GM12878 (cell line): ENCODE measurements around the gene POM121L12. TPM values are rescaled to one million over a fixed set of nuclear protein-coding genes. Genes with fewer than 3 reads are reported as not detected.

Experiments used
- ATAC-seq: fragments of 200-7000 bp; cut with Tn5 transposase; 3 replicates; pipeline ENCODE4 v1.9.1; 2020; ENCODE audit warnings: mild to moderate bottlenecking, moderate library complexity
- BruUV-seq: library from RNA; stranded (reverse); fragments of 400-500 nt; replicated peaks from 2 replicates; lab custom pipeline; 2021; lab: Mats Ljungman, UMichigan
- CTCF ChIA-PET: fragments of 300-600 bp; sonication (Branson Sonifier 250); formaldehyde crosslinking; extraction: SDS; loops from one replicate; lab custom pipeline; 2021; ENCODE audit warnings: inconsistent platforms; lab: Yijun Ruan, JAX
- POLR2A ChIA-PET: fragments of 350-600 bp; formaldehyde crosslinking; extraction: SDS; loops from one replicate; lab custom pipeline; 2021; ENCODE audit warnings: inconsistent platforms; lab: Charles Lee
- RAD21 ChIA-PET: fragments of 300-600 bp; sonication (Branson Sonifier 250); formaldehyde crosslinking; loops from one replicate; lab custom pipeline; 2023; ENCODE audit warnings: antibody characterized with exemption; ENCODE audit not compliant: unreplicated experiment; lab: Charles Lee
- SMC1A ChIA-PET: fragments of 300-600 bp; sonication (Branson Sonifier 250); formaldehyde crosslinking; loops from one replicate; lab custom pipeline; 2023; ENCODE audit not compliant: unreplicated experiment, uncharacterized antibody; lab: Charles Lee
- DNase-seq: peaks from one replicate; pipeline ENCODE4 v3.0.0-alpha.2; 2011; ENCODE audit warnings: low read depth, low spot score
- FAIRE-seq: peaks from 3 replicates; lab custom pipeline; 2011; peaks lifted over from hg19 to GRCh38; lab: Jason Lieb, UNC
- H2AFZ ChIP-seq: 2 replicates; pipeline ENCODE4 v1.6.0; 2011; ENCODE audit warnings: low read depth, low read length, control low read depth; ENCODE audit not compliant: control insufficient read depth
- H3K27ac ChIP-seq: 2 replicates; pipeline ENCODE4 v1.5.1; 2011; ENCODE audit warnings: control low read depth; ENCODE audit not compliant: control insufficient read depth, insufficient read depth
- H3K27me3 ChIP-seq, 2 experiments: replicated peaks in 1 of 2; 2 replicates each; pipeline versions ENCODE4 v1.6.0 to v1.6.1; 2011; ENCODE audit warnings: low read length in 1 of 2; ENCODE audit not compliant: control insufficient read depth in 2 of 2, insufficient read depth in 2 of 2
- H3K36me3 ChIP-seq, 2 experiments: 2 replicates each; pipeline ENCODE4 v1.5.1; 2011; ENCODE audit warnings: low read length in 1 of 2; ENCODE audit not compliant: control insufficient read depth in 2 of 2, insufficient read depth in 2 of 2
- H3K4me1 ChIP-seq: 2 replicates; pipeline ENCODE4 v1.6.1; 2011; ENCODE audit warnings: mild to moderate bottlenecking, low read length, moderate library complexity, mixed read lengths; ENCODE audit not compliant: control insufficient read depth, insufficient read depth
- H3K4me2 ChIP-seq: 2 replicates; pipeline ENCODE4 v1.6.0; 2011; ENCODE audit warnings: control low read depth; ENCODE audit not compliant: control insufficient read depth, insufficient read depth
- H3K4me3 ChIP-seq: fragments of 200-600 bp; sonication (generic); 2 replicates; pipeline ENCODE4 v1.5.1; 2016
- H3K79me2 ChIP-seq: 2 replicates; pipeline ENCODE4 v1.6.0; 2011; ENCODE audit warnings: low read length; ENCODE audit not compliant: control insufficient read depth, insufficient read depth
- H3K9ac ChIP-seq: 2 replicates; pipeline ENCODE4 v1.8.0; 2011; ENCODE audit warnings: low read length, control low read depth, mixed read lengths; ENCODE audit not compliant: control insufficient read depth, insufficient read depth
- H3K9me3 ChIP-seq: replicated peaks from 3 replicates; pipeline ENCODE4 v1.5.1; 2011; ENCODE audit warnings: mild to moderate bottlenecking, low read length; ENCODE audit not compliant: control insufficient read depth, insufficient read depth
- H4K20me1 ChIP-seq: 2 replicates; pipeline ENCODE4 v1.6.0; 2011; ENCODE audit not compliant: control insufficient read depth, insufficient read depth
- BCLAF1 ChIP-seq: fragments of 450-650 bp; IDR thresholded peaks from 2 replicates; pipeline ENCODE4 v1.6.1; 2017; ENCODE audit warnings: antibody characterized with exemption, mild to moderate bottlenecking, moderate library complexity
- BHLHE40 ChIP-seq, 2 experiments: fragments of 450-650 bp in 1 of 2; IDR thresholded peaks; 2 replicates each; pipeline ENCODE4 v1.6.1; 2011 to 2017; ENCODE audit warnings: low read depth in 2 of 2, borderline replicate concordance in 1 of 2, improper control_type of control experiment in 1 of 2, low read length in 1 of 2, mild to moderate bottlenecking in 1 of 2
- FOXM1 ChIP-seq: IDR thresholded peaks from 2 replicates; pipeline ENCODE4 v1.6.1; 2012; ENCODE audit warnings: low read depth, mild to moderate bottlenecking, inconsistent platforms, low read length, moderate library complexity
- MXI1 ChIP-seq: fragments of 150-350 bp; IDR thresholded peaks from 2 replicates; pipeline ENCODE4 v1.6.1; 2011; ENCODE audit warnings: low read depth, mild to moderate bottlenecking, inconsistent platforms, low read length, improper control_type of control experiment
- NR2C1 ChIP-seq: fragments of 450-650 bp; IDR thresholded peaks from 2 replicates; pipeline ENCODE4 v1.6.1; 2017; ENCODE audit warnings: antibody characterized with exemption, mild to moderate bottlenecking, moderate library complexity
- NRF1 ChIP-seq: conservative IDR thresholded peaks from 2 replicates; pipeline ENCODE4 v1.6.1; 2011; ENCODE audit warnings: mild to moderate bottlenecking, low read depth, low read length, improper control_type of control experiment
- WGBS: methylation state at CpG from one replicate; pipeline ENCODE4 v1.1.6; 2016; ENCODE audit warnings: low lambda C conversion rate; ENCODE audit not compliant: insufficient replicate concordance, insufficient coverage; ENCODE audit errors: missing lambda C conversion rate; 5-methylcytosine and 5-hydroxymethylcytosine counted together
- in situ Hi-C: fragments of 300-500 bp; cut with MboI; formaldehyde crosslinking; loops from 9 replicates; pipeline ENCODE4 v1.14.3; 2018; ENCODE audit warnings: mixed read lengths
- intact Hi-C: fragments of 100-400 bp; cut with micrococcal nuclease; formaldehyde crosslinking; loops from one replicate; pipeline ENCODE4 v1.14.2; 2022; ENCODE audit not compliant: unreplicated experiment
- polyA plus RNA-seq, 11 experiments: library from polyadenylated mRNA; depleted of rRNA in 4 of 11; unstranded in 6 of 11; stranded (reverse) in 5 of 11; fragments of >200 nt; fragmentation: Nextera tagmentation in 4 of 11; fragmentation: Illumina TruSeq in 1 of 11; extraction: Ambion mirVana in 4 of 11; extraction: Trizol in 1 of 11; gene quantifications; 1 replicate in 1 of 11; 2 replicates in 10 of 11; pipeline versions ENCODE4 v1.2.1 to v1.2.3, GENCODE V29; 2011 to 2016; ENCODE audit warnings: inconsistent platforms in 2 of 11, missing spikeins in 2 of 11, low read depth in 1 of 11
- total RNA-seq, 4 experiments: library from RNA; depleted of rRNA in 3 of 4; stranded (reverse); fragments of >200 nt in 3 of 4; fragmentation: Illumina TruSeq in 1 of 4; extraction: Trizol in 1 of 4; gene quantifications; 2 replicates each; pipeline versions ENCODE4 v1.2.1 to v1.2.3, GENCODE V29; 2013 to 2021

POM121L12 gene
- total and polyA plus RNA-seq, 10 of the 15 experiments (the other 5 are each of a cell fraction or from before 2014, with no cell fraction given) = not detected

DNA sequence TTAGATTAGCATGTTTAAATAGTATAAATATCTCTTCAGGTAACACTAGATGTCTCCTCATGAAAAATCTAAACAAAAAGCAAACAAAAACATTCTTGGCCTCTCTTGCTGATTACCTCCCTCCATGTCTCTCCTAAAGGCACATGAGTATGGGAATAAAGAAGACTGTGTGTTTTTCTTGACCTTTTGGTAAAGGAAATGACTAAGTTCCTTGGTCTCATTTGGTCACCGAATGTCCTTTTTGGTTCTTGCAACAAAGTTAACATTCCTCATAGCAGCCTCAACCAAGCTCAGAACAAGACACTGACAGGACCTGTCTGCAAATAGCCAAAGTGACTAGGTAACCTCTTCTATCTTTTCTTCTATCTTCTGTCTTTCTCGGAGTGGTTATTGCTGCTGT lies 35.5 kb downstream of the POM121L12 start:
- no TSS peak for BruUV-seq
- Histone ChIP-seq H3K27ac (no peak overlapping the region), H3K9ac (no peak overlapping the region), H3K79me2 (no peaks in the 10 kb centered on the region), H4K20me1 (no peaks in the 10 kb centered on the region), H3K4me1 (no peaks in the 10 kb centered on the region), H2AFZ (no peak overlapping the region), H3K36me3 (no peaks in the 10 kb centered on the region)
- ChIA-PET RAD21 (no interaction called here), SMC1A (no interaction called here)
- no peak for DNase-seq
- FAIRE-seq = no peak
- intact Hi-C loops = no loop called here
- in situ Hi-C loops = no loop called here
- no peak for ATAC-seq
- TF ChIP-seq BCLAF1 (no peak), FOXM1 (no peak), NRF1 (no peak), BHLHE40 (IDR thresholded peaks at IDR 0.05; ENCODE audit: borderline replicate concordance in 1 of 2, low read depth in 2 of 2, low read length in 1 of 2) (no peak), NR2C1 (no peak), MXI1 (no peak)
- TF ChIP-seq, all 136 proteins: peak for 0
- Histone ChIP-seq H3K4me2 (no peak overlapping the region), H3K27me3 (no peaks in the 10 kb centered on the region), H3K9me3 (no peaks in the 10 kb centered on the region), H3K4me3 (no peak overlapping the region)
- 14% methylated on average over 2 of the region's 2 CpGs for WGBS
- ChIA-PET POLR2A (no interaction called here), CTCF (no interaction called here)
